Measurements from ENCODE around the gene HACD3.

GRCh38 chr15:65621638-65622037 lies 91.4 kb downstream of the HACD3 start, which contains the start of gene SLC24A1:
- TF ChIP-seq CTCF (IDR thresholded peaks at IDR 0.05; ENCODE audit: poor library complexity) (no peak), EZH2phosphoT487 (IDR thresholded peaks at IDR 0.05; ENCODE audit: low read depth, severe bottlenecking, unreplicated experiment) (no peak), EZH2 (IDR thresholded peaks at IDR 0.05; ENCODE audit: borderline replicate concordance) (no peak)
